Spinal cord (tissue), 10 donors: Measurements from ENCODE around the gene WWOX. TPM values are rescaled to one million over a fixed set of nuclear protein-coding genes. Genes with fewer than 3 reads are reported as not detected.

Experiments
- DNase-seq, 6 donors: peaks; one replicate each; pipeline versions ENCODE4 v3.0.0 to v3.0.0-alpha.2; 2013 to 2015; ENCODE audit warnings: low spot score in 6 of 6, low read depth in 4 of 6
- H3K27ac ChIP-seq: one replicate; pipeline ENCODE4 v1.5.1; 2013; ENCODE audit warnings: low read depth, low read length, control low read depth
- H3K27me3 ChIP-seq: one replicate; pipeline ENCODE4 v1.6.1; 2013; ENCODE audit warnings: low read length; ENCODE audit not compliant: control insufficient read depth, insufficient read depth
- H3K36me3 ChIP-seq: one replicate; pipeline ENCODE4 v1.6.1; 2013; ENCODE audit warnings: low read length; ENCODE audit not compliant: control insufficient read depth, insufficient read depth
- H3K4me1 ChIP-seq: one replicate; pipeline ENCODE4 v1.6.1; 2013; ENCODE audit warnings: low read length; ENCODE audit not compliant: control insufficient read depth, insufficient read depth
- H3K4me3 ChIP-seq: one replicate; pipeline ENCODE4 v1.5.1; 2013; ENCODE audit warnings: low read depth, low read length, control low read depth
- H3K9me3 ChIP-seq: one replicate; pipeline ENCODE4 v1.6.1; 2013; ENCODE audit warnings: low read length; ENCODE audit not compliant: control insufficient read depth, insufficient read depth
- WGBS: methylation state at CpG from one replicate; pipeline ENCODE4 v1.1.5; 2013; ENCODE audit warnings: missing lambda C conversion rate; ENCODE audit not compliant: insufficient coverage; 5-methylcytosine and 5-hydroxymethylcytosine counted together
- polyA plus RNA-seq, 2 donors: library from polyadenylated mRNA; unstranded; fragments of 120-200 nt; gene quantifications; one replicate each; pipeline ENCODE4 v1.2.1, GENCODE V29; 2013; ENCODE audit not compliant: insufficient read length in 2 of 2
- total RNA-seq, 2 donors: library from RNA; depleted of rRNA in 1 of 2; stranded (reverse); fragments of 120-200 nt in 1 of 2; fragments of >200 nt in 1 of 2; gene quantifications; one replicate each; pipeline versions ENCODE4 v1.2.3 to v1.2.4, GENCODE V29; 2013 to 2014
- donor health status: healthy.

Gene WWOX
- total and polyA plus RNA-seq, 4 donors = 27.5 to 51.5 (median 32.5) TPM

DNA sequence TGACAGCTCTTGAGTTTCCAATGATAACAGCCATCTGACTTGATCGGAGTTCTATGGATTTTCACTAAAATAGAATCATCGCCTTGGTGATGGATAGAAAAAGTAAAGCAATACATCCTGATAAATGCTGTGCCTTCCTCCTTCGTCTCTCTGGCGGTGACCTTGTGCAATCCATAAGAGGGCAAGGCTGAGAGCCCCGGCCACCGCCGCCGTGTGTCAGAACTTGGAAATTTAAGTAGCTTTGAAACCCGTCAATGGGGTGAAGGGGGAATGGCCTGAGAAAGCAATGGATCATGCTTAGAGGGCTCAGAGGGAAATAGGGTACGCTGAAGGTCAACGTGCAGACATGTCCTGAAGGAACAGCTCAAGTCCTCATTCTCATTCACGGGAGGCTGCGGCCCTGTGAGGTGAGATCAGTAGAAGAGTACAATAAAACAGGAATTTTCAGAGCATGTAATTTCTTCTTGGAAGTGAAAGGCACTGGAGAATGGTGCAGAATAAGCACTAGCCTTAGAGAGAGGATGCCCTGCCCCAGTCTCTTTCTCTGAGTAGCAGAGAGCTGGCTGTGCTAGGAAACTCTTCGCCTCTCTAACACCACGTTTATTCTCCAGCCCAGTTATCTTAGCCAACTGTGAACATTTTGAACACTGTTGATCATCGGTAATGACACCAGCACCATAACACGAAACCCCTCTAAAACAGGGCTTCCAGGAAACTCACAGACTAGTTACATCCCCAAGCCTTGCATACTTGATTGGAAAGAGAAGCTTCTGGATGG, 573.5 kb downstream of the WWOX start:
- no peak overlapping the region for H3K27ac ChIP-seq
- H3K4me1 ChIP-seq = peaks cover 2% of the 10 kb centered on the region
- no peaks in the 10 kb centered on the region for H3K27me3 ChIP-seq
- H3K36me3 ChIP-seq = no peaks in the 10 kb centered on the region
- H3K9me3 ChIP-seq = no peaks in the 10 kb centered on the region
- H3K4me3 ChIP-seq = no peak overlapping the region
- 86% methylated on average over 14 of the region's 17 CpGs for WGBS
- DNase-seq = no peak

DNA sequence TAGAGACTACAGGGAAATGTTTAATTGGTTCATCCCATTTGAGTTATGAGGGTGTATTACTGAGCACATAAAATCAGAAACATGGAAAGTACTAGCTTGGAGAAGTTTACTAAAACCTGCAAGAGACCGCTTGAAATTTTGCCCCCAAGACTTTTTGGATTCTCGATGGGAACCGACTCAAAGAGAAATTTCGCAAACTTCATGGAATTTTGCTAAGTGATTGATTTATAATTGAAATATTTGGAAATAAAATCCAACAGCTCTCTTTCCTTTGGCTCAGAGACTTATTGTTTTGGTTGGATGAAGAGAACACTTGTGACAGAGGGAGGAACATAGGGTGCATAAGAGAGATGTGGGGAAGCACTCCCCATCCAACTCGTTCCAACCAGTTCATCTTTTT, 574.4 kb downstream of the WWOX start:
- peaks cover 2% of the 10 kb centered on the region for H3K4me1 ChIP-seq
- WGBS = no CpG with 5 or more reads among the region's 5 CpGs
- no peak overlapping the region for H3K27ac ChIP-seq
- DNase-seq = no peak
- H3K36me3 ChIP-seq = no peaks in the 10 kb centered on the region
- no peak overlapping the region for H3K4me3 ChIP-seq
- no peaks in the 10 kb centered on the region for H3K27me3 ChIP-seq
- no peaks in the 10 kb centered on the region for H3K9me3 ChIP-seq

DNA sequence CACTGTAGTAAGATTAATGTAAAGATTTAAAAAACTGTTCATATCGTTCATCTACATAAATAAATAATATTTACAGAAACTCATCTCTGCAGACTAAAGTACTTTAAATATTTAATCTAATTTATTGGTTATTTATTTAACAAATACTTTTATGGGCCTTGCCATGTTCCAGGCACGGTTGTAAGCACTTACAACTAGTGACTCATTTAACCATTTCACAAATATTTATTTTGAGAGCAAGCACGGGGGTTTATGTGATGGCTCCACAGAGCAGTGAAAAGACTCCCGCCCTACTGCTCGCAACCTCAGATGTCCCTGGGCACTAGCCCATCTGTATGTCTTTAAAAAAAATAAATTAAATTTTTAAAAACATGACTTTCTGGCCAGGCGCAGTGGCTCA, 575.9 kb downstream of the WWOX start:
- no peak overlapping the region for H3K27ac ChIP-seq
- no peak overlapping the region for H3K4me3 ChIP-seq
- H3K9me3 ChIP-seq = no peaks in the 10 kb centered on the region
- no peaks in the 10 kb centered on the region for H3K4me1 ChIP-seq
- WGBS = no CpG with 5 or more reads among the region's 6 CpGs
- no peaks in the 10 kb centered on the region for H3K36me3 ChIP-seq
- no peak for DNase-seq
- H3K27me3 ChIP-seq = no peaks in the 10 kb centered on the region

DNA sequence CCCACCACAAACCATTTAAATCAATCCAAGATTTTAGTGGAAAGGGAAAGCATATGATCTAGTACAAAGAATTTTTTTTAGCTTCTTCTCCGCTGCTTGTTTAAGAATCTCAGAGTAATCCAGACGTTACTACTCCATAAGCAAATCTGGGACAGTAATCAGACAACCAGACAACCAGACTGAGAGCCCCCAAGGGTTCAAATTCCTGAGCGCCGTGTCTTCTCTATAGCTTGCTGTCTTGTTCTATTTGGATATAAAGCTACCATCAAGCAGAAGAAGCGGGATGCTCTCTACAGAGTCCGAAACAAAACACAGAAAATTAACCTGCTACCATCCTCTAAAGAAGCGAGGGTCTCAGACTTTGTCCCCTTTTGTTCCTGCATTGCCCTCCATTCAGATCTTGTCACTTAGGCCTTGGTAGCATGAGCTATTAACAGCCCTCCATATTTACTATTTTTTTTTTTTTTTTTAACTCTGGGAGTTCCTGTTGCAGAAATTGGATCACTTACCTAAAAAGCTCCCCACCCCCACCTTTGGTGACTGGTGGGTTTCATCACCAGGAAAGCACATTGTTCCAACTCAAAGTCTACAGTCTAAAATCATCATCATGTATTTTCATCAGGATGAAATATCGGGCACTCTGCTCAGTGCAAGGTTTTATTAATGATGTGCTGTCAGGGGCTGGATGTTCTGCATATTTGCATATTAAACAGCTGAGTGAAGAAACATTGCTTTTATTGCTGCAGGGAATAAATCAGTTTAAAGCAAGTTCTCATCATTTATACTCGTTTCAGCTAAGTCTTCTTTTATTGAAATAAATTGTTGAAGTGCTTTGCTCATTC, 576.7 kb downstream of the WWOX start:
- 74% methylated on average over 4 of the region's 9 CpGs for WGBS
- Histone ChIP-seq H3K36me3 (no peaks in the 10 kb centered on the region), H3K27me3 (no peaks in the 10 kb centered on the region), H3K9me3 (no peaks in the 10 kb centered on the region), H3K4me1 (no peaks in the 10 kb centered on the region), H3K4me3 (no peak overlapping the region), H3K27ac (no peak overlapping the region)
- DNase-seq = peak in 1 of 6 donors; percentile 71

DNA sequence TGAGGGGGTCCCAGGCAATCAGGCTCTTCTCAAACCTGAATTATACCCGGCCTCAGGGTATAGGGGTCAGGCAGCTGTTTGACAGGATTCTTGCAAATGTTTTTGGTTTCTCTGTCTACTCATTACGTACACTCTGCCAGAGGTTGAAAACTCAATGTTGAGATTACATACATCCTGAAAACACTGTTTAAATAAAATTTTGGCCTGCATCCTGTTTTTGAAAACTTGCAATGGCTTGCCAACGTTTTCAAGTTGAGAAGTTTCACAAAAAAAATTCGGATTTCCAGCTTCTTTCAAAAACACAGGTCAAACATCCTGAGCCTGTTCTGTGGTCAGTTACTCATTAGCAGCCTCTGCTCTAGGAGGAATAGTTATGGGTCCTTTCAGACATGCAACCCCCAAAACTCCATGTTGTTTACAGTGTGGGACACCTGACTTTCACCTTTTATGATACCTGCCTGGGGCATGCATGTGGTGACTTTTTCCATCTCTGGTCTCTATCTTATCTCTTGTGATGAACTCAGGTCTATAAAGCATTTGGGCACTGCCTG, 577.8 kb downstream of the WWOX start:
- H3K27ac ChIP-seq = no peak overlapping the region
- 71% methylated on average over 4 of the region's 4 CpGs for WGBS

DNA sequence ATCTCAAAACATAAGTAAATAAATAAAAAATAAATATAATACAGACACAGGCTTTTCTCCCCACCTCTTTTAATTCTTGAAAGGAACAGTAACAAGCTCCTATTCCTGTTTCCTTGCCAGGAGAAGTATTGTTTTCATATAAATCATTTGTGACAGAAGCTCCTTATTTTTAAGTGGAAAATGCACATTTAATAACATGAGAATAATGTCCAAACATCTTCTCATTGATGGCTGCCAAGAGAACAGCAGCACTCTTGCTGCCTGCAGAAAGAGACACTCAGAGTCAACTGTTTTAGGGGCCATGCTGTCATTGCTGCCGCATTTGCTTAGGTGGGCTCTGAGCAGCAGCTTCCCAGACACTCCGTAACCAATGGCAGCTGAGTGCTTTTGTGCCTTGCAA, 580.1 kb downstream of the WWOX start:
- DNase-seq = no peak
- Histone ChIP-seq H3K4me3 (no peak overlapping the region), H3K36me3 (no peaks in the 10 kb centered on the region), H3K27me3 (no peaks in the 10 kb centered on the region), H3K27ac (no peak overlapping the region), H3K9me3 (no peaks in the 10 kb centered on the region), H3K4me1 (no peaks in the 10 kb centered on the region)
- 69% methylated on average over 2 of the region's 2 CpGs for WGBS

More for the DNA sequence above, 577.8 kb downstream of the WWOX start:
- DNase-seq = no peak
- Histone ChIP-seq H3K36me3 (no peaks in the 10 kb centered on the region), H3K9me3 (no peaks in the 10 kb centered on the region), H3K4me1 (no peaks in the 10 kb centered on the region), H3K4me3 (no peak overlapping the region), H3K27me3 (no peaks in the 10 kb centered on the region)

GRCh38 chr16:78681743-78682142, 582.3 kb downstream of the WWOX start:
- WGBS = 78% methylated on average over 6 of the region's 8 CpGs
- Histone ChIP-seq H3K27me3 (no peaks in the 10 kb centered on the region), H3K27ac (no peak overlapping the region), H3K4me1 (no peaks in the 10 kb centered on the region), H3K9me3 (no peaks in the 10 kb centered on the region), H3K4me3 (no peak overlapping the region), H3K36me3 (no peaks in the 10 kb centered on the region)
- peak in 1 of 6 donors; percentile 44 for DNase-seq

DNA sequence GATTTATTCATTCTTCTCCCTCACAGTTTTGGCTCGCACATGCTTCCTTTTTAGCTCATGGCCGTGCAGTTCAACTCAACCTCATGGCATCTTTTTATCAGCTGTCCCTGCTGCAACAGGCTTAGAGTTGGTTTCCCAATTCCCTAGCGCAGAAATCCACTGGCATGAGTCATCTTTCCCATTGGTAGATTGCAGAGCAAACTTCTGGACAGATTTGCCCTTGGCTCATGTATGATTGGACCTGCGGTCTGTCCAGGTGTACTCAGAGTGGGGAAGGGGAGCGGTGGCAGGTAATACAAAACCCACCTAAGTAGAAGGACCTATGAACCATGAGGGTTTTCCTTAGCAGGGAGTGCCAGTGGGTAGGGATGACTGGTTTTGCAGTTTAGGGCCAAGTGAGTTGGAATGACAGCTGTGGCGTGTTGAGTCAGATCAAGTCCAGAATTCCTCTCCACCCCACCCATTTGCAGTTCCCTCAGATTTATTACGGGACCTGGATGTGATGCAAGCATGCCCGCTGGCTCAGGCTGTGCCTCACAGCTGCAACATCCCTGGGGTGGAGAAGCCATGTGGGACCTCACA, 584.7 kb downstream of the WWOX start:
- peak overlapping the region; percentile 0 for H3K27ac ChIP-seq
- H3K36me3 ChIP-seq = no peaks in the 10 kb centered on the region
- DNase-seq = no peak
- H3K4me3 ChIP-seq = no peak overlapping the region
- no peaks in the 10 kb centered on the region for H3K9me3 ChIP-seq
- WGBS = 85% methylated on average over 6 of the region's 8 CpGs
- no peaks in the 10 kb centered on the region for H3K4me1 ChIP-seq
- no peaks in the 10 kb centered on the region for H3K27me3 ChIP-seq

GRCh38 chr16:78684655-78685375, 585.4 kb downstream of the WWOX start:
- WGBS = 93% methylated on average over 2 of the region's 5 CpGs
- no peaks in the 10 kb centered on the region for H3K4me1 ChIP-seq
- peak overlapping the region; percentile 0 for H3K27ac ChIP-seq
- no peak for DNase-seq
- no peaks in the 10 kb centered on the region for H3K9me3 ChIP-seq
- no peaks in the 10 kb centered on the region for H3K36me3 ChIP-seq
- no peak overlapping the region for H3K4me3 ChIP-seq
- no peaks in the 10 kb centered on the region for H3K27me3 ChIP-seq
